HS-5 (cell line): ENCODE data around the gene NOXA1.

ENCODE experiments used
- DNase-seq: peaks from one replicate; pipeline ENCODE4 v3.0.0-alpha.2; 2012; ENCODE audit warnings: low read depth

NOXA1 gene

DNA sequence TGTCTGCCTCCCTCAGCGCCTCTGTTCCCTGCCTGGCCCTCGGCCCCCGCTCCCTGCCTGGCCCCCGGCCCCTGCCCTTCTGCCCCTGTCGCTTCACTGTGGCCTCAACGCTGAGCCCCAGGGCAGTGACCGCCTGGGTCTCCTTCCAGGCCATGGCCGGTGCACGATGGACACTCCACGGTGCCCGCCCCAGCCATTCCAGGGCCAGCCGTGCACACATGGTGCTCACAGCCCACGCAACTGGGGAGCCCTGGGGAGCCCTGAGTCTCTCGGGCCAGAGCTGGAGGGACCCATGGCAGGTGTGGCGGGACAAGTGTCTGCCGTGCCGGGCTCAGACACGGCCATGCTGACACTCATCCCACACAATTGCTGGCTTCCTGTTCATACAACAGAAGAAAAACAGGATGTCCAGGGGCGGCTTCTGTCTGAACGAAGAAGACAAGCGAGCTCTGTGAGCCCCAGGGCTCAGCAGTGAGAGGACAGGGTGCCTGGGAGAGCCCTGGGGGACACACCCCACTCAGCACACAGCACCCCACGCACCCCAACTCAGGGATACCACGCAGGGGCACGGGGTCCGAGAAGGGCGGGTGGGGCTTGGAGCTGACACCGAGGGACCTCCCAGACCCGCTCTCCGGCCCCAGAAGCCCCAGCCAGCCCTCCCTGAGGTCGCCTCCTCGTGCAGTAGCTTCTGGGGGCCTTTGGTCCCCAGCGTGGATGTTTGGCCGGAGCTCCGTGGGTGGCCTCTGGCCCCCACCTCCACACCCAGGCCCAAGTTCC, 35.9 kb upstream of the NOXA1 start:
- no peak for DNase-seq

GRCh38 chr9:137387891-137388560, 35.2 kb upstream of the NOXA1 start:
- no peak for DNase-seq

- DNase-seq = no peak
These were observed 34.4 kb upstream of the NOXA1 start for GRCh38 chr9:137388589-137389427.

DNA sequence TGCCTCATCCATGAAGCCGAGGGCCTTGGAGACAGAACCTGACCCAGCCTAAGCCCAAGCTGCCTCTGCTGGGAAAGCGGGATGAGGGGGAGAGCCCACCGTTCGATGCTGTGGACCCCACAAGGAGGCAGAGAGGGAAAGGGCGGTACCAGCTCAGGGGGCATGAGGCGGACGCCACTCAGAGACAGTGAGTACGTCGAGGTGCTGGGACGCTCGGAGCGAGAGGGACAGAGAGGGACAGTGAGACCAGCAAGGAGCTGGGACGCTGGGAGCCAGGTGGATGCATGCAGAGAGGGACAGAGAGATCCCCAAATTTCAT, 33.8 kb upstream of the NOXA1 start:
- DNase-seq = no peak

GRCh38 chr9:137390553-137391410, 32.4 kb upstream of the NOXA1 start:
- DNase-seq = no peak

GRCh38 chr9:137391411-137391754, 31.8 kb upstream of the NOXA1 start:
- no peak for DNase-seq

GRCh38 chr9:137392232-137393007, 30.8 kb upstream of the NOXA1 start:
- no peak for DNase-seq

GRCh38 chr9:137393176-137394150, 29.7 kb upstream of the NOXA1 start:
- no peak for DNase-seq

- no peak for DNase-seq
These were observed 28.1 kb upstream of the NOXA1 start for GRCh38 chr9:137394866-137395665.

DNA sequence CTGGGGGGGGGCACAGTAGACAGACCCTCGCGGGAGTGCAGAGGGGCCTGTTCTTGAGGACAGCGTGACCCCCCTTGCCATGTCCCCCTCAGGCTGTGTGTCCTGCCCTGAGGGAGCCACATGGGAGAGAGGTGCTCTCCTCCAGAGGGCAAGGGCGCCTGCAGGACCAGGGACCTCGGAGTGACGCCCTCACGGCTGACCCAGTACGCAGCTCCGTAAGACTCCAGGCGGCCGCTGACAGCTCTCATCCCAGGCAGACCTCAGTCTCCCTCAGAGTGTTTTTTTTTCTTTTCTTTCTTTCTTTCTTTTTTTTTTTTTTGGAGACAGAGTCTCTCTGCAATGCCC, 27.6 kb upstream of the NOXA1 start:
- DNase-seq = no peak

GRCh38 chr9:137396227-137396626, 27.0 kb upstream of the NOXA1 start:
- DNase-seq = peak; percentile 31

DNA sequence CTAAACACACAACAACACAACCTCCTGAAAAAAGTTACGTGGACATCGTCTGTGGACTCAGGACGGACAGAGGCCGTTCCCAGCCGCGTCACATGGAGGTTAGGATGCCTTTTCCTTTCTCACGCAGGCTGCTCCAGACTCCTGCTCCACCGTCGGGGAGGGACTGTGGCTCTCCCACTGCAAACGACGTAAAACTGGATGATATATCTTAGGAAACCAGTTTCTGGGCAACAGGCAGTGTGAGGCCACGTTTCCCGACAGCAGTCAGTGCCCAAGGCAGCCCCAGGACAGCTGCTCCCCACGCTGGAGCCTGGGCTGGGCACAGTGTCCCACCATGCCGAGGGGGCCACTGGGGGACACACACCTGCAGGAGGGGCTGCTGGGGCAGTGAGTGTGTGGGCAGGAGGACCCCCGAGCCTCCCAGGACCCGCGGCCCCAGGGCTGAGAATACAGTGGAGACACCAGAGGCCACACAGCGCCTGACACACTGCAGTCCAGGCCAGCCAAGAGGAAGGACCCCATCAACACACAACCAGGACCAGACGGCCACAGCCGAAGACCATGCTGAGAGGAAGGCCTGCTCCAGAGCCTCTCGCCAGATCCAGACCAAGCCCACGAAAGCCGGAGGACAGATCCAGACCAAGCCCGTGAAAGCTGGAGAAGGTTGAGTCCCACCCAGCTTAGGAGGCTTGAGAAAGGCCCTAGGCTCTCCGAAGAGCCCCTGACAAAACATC, 26.4 kb upstream of the NOXA1 start:
- DNase-seq = no peak

DNA sequence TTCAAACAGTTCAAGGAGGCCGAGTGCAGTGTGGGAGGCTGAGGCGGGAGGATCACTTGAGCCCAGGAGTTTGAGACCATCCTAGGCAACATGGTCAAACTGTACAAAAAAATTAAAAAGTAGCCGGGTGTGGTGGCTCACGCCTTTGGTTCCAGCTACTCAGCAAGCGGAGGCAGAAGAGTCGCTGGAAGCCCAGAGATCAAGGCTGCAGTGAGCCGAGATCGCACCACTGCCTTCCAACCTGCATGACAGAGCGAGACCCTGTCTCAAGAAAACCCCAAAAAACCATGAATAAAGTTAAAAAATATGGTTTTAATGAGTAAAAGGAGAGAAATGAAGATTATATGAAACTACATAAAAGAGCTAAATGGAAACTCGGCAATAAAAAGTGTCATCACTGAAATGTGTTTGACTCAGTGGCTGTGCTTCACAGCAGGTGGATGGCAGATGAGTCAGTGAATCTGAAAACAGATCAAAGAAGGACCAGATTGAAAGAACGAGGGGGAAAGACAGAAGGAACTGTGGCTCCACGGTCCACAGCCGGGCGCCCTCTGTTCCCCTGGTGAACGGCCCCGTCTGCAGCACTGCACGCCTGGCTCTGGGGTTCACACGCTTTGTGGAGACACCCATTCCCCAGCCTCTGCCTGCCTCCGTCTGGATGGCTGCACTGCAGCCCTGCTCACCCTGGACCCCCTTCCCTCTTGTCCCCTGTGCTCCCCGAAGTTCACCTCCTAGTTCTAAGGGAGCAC, 25.3 kb upstream of the NOXA1 start:
- no peak for DNase-seq

DNA sequence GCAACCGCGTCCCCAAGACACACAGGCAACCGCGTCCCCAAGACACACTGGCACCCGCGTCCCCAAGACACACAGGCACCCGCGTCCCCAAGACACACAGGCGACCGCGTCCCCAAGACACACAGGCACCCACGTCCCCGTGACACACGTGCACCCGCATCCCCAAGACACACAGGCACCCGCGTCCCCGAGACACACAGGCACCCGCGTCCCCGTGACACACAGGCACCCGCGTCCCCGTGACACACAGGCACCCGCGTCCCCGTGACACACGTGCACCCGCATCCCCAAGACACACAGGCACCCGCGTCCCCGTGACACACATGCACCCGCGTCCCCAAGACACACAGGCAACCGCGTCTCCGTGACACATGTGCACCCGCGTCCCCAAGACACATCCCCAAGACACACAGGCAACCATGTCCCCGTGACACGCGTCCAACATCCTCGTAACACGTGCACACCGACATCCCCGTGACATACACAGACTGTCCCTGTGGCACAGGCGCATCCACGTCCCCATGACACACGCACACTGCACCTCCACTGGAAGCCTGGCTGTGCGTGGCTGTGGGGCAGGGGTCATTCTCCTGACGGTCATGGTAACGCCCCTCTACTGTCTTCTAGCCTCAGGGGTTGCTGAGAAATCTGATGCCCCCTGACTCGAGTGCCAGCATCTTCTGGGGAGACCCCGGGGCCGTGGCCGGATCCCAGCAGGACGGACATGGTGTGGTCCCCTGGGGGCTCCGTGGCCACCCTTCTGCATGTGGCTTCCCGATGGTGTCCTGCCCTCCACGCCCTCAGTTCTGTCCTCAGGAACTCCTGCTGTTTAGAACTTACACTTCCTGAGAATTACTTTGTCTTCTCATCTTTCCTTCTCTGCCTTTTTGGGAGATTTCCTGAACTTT, 24.4 kb upstream of the NOXA1 start:
- DNase-seq = no peak

- DNase-seq = no peak
These were observed 20.4 kb upstream of the NOXA1 start for GRCh38 chr9:137402746-137403145.

- DNase-seq = no peak
These were observed 19.9 kb upstream of the NOXA1 start for GRCh38 chr9:137403269-137403668.
